ENCODE measurements around the gene COL13A1. TPM values are rescaled to one million over a fixed set of nuclear protein-coding genes. Genes with fewer than 3 reads are reported as not detected.

COL13A1 gene
- total and polyA plus RNA-seq, 2 of the 8 experiments (the other 6 are each of a cell fraction or from before 2014, with no cell fraction given) = 2.6 to 5.2 TPM

DNA sequence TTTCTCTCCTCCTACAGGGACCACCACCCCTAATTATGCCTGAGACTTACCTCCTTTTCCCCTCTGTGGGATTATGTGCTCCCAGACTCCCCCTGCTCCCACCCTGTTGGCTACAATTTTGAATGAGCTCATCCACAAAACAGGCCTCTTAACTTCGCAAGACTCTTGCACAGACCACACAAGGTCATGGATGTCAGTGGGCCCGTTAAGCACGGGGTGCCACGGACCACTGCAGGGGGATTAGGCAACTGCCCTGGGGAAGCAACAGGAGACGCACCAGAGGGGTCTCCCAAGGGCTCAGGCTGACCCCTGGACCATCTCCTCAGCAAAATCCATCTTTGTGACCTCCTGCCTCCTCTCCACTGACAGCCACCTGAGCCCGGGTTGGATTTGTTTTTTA lies 42.1 kb upstream of the COL13A1 start:
- Histone ChIP-seq H4K8ac (ENCODE audit: extremely low read depth, insufficient read depth, low read length) (no peak overlapping the region), H3K27ac (ENCODE audit: low read depth, low read length) (no peak overlapping the region), H4K91ac (replicated peaks; ENCODE audit: insufficient read length, low read length) (no peak overlapping the region), H2BK15ac (ENCODE audit: low read length) (no peak overlapping the region), H3K18ac (ENCODE audit: extremely low read depth, low read length) (no peak overlapping the region), H3K9ac (replicated peaks in 1 of 4; ENCODE audit: extremely low read depth in 1 of 4, low read depth in 3 of 4, low read length in 3 of 4) (no peak overlapping the region), H3K4me1 (replicated peaks in 1 of 4; ENCODE audit: control insufficient read depth in 3 of 4, insufficient read depth in 4 of 4, low read length in 3 of 4) (no peaks in the 10 kb centered on the region), H3K27me3 (replicated peaks in 1 of 4; ENCODE audit: control insufficient read depth in 3 of 4, extremely low read depth in 1 of 4, insufficient read depth in 3 of 4, low read length in 3 of 4) (no peaks in the 10 kb centered on the region), H3K79me1 (ENCODE audit: low read depth, low read length) (no peaks in the 10 kb centered on the region), H2AFZ (ENCODE audit: low read length) (no peak overlapping the region), H2AK5ac (ENCODE audit: low read depth, low read length) (no peak overlapping the region), H4K20me1 (replicated peaks in 1 of 2; ENCODE audit: control insufficient read depth in 1 of 2, insufficient read depth in 2 of 2, low read length in 2 of 2) (no peaks in the 10 kb centered on the region), H3K23me2 (ENCODE audit: low read depth, low read length) (no peaks in the 10 kb centered on the region), H3K4ac (replicated peaks; ENCODE audit: insufficient read length, low read depth, low read length) (no peak overlapping the region), H2BK120ac (replicated peaks; ENCODE audit: low read depth, low read length) (no peak overlapping the region), H3K14ac (ENCODE audit: insufficient read length) (no peak overlapping the region), H2BK5ac (ENCODE audit: low read depth, low read length) (no peak overlapping the region), H3K56ac (replicated peaks; ENCODE audit: insufficient read length, low read depth, low read length) (no peak overlapping the region), H3K9me3 (ENCODE audit: insufficient read depth in 2 of 2, low read depth in 1 of 2, low read length in 1 of 2) (no peaks in the 10 kb centered on the region), H3K36me3 (ENCODE audit: control insufficient read depth in 2 of 4, insufficient read depth in 4 of 4, low read length in 3 of 4) (no peaks in the 10 kb centered on the region), H2BK20ac (ENCODE audit: low read length) (no peak overlapping the region), H3K23ac (ENCODE audit: insufficient read length) (no peak overlapping the region), H3K4me2 (ENCODE audit: insufficient read depth in 1 of 2, low read depth in 2 of 2, low read length in 2 of 2) (no peak overlapping the region), H2BK12ac (ENCODE audit: low read depth, low read length) (no peak overlapping the region), H3K4me3 (ENCODE audit: extremely low read depth in 1 of 4, insufficient read depth in 2 of 4, low read depth in 3 of 4, low read length in 4 of 4) (no peak overlapping the region), H3K79me2 (ENCODE audit: control insufficient read depth in 1 of 2, insufficient read depth in 2 of 2, low read length in 2 of 2) (no peaks in the 10 kb centered on the region), H4K5ac (ENCODE audit: insufficient read length, low read depth, low read length) (no peak overlapping the region)
- WGBS, 2 experiments (ENCODE audit: extremely low coverage in 1 of 2, insufficient coverage in 1 of 2, insufficient read length in 1 of 2, insufficient replicate concordance in 2 of 2, low coverage in 1 of 2, low lambda C conversion rate in 2 of 2, missing lambda C conversion rate in 1 of 2) = 82% methylated on average over 6 of the region's 6 CpGs; no CpG with 5 or more reads in 1 of the 2 experiments
- POLR2A ChIA-PET (ENCODE audit: partially characterized antibody) = interaction anchor here (1.0 kb wide), 1 partner anchor 10 kb away, joined by 3 read pairs; no protein-coding TSS in a partner anchor
- TF ChIP-seq CHD1 (IDR thresholded peaks at IDR 0.05; ENCODE audit: low read depth, low read length) = no peak
- no peak for TF ChIP-seq KDM4A (IDR thresholded peaks at IDR 0.05; ENCODE audit: low read depth, low read length, severe bottlenecking)
- no peak for TF ChIP-seq TAF7 (optimal IDR thresholded peaks at IDR 0.05; ENCODE audit: borderline replicate concordance, low read depth, low read length)
- no peak for TF ChIP-seq RAD21 (IDR thresholded peaks at IDR 0.05 in 1 of 2, conservative IDR thresholded peaks at IDR 0.05 in 1 of 2; ENCODE audit: low read depth in 2 of 2, low read length in 2 of 2)
- no peak for TF ChIP-seq POLR2AphosphoS5 (IDR thresholded peaks at IDR 0.05; ENCODE audit: low read depth, low read length)
- FAIRE-seq (no peak), DNase-seq (ENCODE audit: low read depth in 1 of 2, low spot score in 2 of 2) (no peak)
- CTCF ChIA-PET (ENCODE audit: partially characterized antibody) = interaction anchor here (0.8 to 41.3 kb wide), 8 partner anchors 12 to 199 kb away, joined by 3 to 958 read pairs (median 6); partner anchors contain the start of gene COL13A1

Data from H1 (cell line).